Type B pancreatic cell (in vitro differentiated cells): ENCODE measurements around the gene RAD51B. TPM values are rescaled to one million over a fixed set of nuclear protein-coding genes. Genes with fewer than 3 reads are reported as not detected.

ENCODE experiments used
- DNase-seq: peaks from one replicate; pipeline ENCODE4 v3.0.0; 2021; ENCODE audit warnings: mixed read lengths; ENCODE audit not compliant: unreplicated experiment; ENCODE audit errors: extremely low spot score
- H3K27ac Mint-ChIP-seq: 2 replicates; pipeline ENCODE4 v1.8.0; 2021; ENCODE audit warnings: mild to moderate bottlenecking, mixed read lengths
- H3K27me3 Mint-ChIP-seq: 2 replicates; pipeline ENCODE4 v1.8.0; 2021; ENCODE audit warnings: mixed read lengths
- H3K36me3 Mint-ChIP-seq: 2 replicates; pipeline ENCODE4 v1.8.0; 2021; ENCODE audit warnings: mixed read lengths
- H3K4me1 Mint-ChIP-seq: one replicate; pipeline ENCODE4 v1.8.0; 2021; ENCODE audit warnings: mixed read lengths; ENCODE audit not compliant: unreplicated experiment
- H3K4me3 Mint-ChIP-seq: 2 replicates; pipeline ENCODE4 v1.8.0; 2021; ENCODE audit warnings: mild to moderate bottlenecking, mixed read lengths
- H3K9me3 Mint-ChIP-seq: 2 replicates; pipeline ENCODE4 v1.8.0; 2021; ENCODE audit warnings: mixed read lengths
- total RNA-seq: library from RNA; stranded (reverse); gene quantifications from 2 replicates; pipeline ENCODE4 v1.2.1, GENCODE V29; 2021; ENCODE audit warnings: low replicate concordance
- TF ChIP-seq, protein P1 (sequence below): fragments of 200-600 bp; sonication (generic); conservative IDR thresholded peaks from 2 replicates; pipeline ENCODE4 v1.5.0; 2021; ENCODE audit warnings: antibody characterized with exemption, mild to moderate bottlenecking

The RAD51B gene
- total RNA-seq, 1 donor from 2014 or later, result 27.3 TPM

- Mint-ChIP-seq H3K36me3 (peaks cover 3% of the 10 kb centered on the region), H3K4me1 (no peaks in the 10 kb centered on the region), H3K27me3 (no peaks in the 10 kb centered on the region), H3K27ac (no peak overlapping the region), H3K9me3 (no peaks in the 10 kb centered on the region), H3K4me3 (no peak overlapping the region)
- DNase-seq, result no peak
- TF ChIP-seq, protein P1, sequence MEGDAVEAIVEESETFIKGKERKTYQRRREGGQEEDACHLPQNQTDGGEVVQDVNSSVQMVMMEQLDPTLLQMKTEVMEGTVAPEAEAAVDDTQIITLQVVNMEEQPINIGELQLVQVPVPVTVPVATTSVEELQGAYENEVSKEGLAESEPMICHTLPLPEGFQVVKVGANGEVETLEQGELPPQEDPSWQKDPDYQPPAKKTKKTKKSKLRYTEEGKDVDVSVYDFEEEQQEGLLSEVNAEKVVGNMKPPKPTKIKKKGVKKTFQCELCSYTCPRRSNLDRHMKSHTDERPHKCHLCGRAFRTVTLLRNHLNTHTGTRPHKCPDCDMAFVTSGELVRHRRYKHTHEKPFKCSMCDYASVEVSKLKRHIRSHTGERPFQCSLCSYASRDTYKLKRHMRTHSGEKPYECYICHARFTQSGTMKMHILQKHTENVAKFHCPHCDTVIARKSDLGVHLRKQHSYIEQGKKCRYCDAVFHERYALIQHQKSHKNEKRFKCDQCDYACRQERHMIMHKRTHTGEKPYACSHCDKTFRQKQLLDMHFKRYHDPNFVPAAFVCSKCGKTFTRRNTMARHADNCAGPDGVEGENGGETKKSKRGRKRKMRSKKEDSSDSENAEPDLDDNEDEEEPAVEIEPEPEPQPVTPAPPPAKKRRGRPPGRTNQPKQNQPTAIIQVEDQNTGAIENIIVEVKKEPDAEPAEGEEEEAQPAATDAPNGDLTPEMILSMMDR, result no peak
Measured at GRCh38 chr14:68229423-68230100, 410.0 kb downstream of the RAD51B start.

- TF ChIP-seq, protein P1, result no peak
- Mint-ChIP-seq H3K36me3 (peaks cover 3% of the 10 kb centered on the region), H3K9me3 (no peaks in the 10 kb centered on the region), H3K27ac (no peak overlapping the region), H3K4me3 (no peak overlapping the region), H3K4me1 (no peaks in the 10 kb centered on the region), H3K27me3 (no peaks in the 10 kb centered on the region)
- DNase-seq, result no peak
Measured at GRCh38 chr14:68230202-68230949, 410.8 kb downstream of the RAD51B start.

DNA sequence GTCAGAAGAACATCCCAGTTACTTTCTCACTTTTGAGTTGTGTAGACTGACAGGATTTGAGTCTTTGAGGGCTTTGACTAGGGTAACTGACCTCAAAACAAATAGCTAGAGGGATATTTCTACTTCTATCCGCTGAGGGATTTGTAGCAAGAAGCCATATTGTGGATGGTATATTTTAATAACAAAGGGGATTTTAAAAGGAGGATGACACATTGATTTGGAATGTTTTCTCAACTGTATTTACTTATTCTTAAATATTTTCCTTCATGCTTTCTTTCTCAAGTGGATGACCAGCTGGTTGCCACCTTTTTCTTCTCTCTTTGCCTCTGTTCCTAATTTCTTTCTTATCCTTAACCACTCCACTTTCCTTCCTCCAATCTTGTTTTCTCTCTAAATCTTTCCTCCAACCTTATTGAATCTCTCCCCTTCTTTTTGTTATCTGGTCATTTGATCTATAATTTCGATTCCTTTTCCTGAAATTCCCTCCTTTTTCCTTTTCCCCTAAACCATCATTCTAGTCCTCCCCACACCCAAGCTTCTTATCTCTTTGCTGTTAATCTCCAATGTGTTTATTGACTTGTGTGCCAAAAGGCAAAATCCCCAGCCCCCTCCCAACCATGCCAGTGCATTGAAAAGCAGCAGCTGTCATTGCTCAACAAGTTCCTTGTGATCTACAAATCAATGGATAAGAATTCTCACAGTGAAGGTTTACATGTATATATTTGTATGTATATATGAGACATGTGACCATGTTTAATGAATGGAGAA lies 411.6 kb downstream of the RAD51B start:
- no peak for DNase-seq
- no peak overlapping the region for H3K4me3 Mint-ChIP-seq
- TF ChIP-seq, protein P1, result no peak
- peaks cover 7% of the 10 kb centered on the region for H3K36me3 Mint-ChIP-seq
- H3K27me3 Mint-ChIP-seq, result no peaks in the 10 kb centered on the region
- H3K9me3 Mint-ChIP-seq, result no peaks in the 10 kb centered on the region
- no peak overlapping the region for H3K27ac Mint-ChIP-seq
- no peaks in the 10 kb centered on the region for H3K4me1 Mint-ChIP-seq

GRCh38 chr14:68231898-68232297 lies 412.3 kb downstream of the RAD51B start:
- H3K4me3 Mint-ChIP-seq, result no peak overlapping the region
- TF ChIP-seq, protein P1, result no peak
- DNase-seq, result no peak
- H3K27me3 Mint-ChIP-seq, result no peaks in the 10 kb centered on the region
- H3K9me3 Mint-ChIP-seq, result no peaks in the 10 kb centered on the region
- peaks cover 5% of the 10 kb centered on the region for H3K4me1 Mint-ChIP-seq
- peaks cover 4% of the 10 kb centered on the region for H3K36me3 Mint-ChIP-seq
- no peak overlapping the region for H3K27ac Mint-ChIP-seq

GRCh38 chr14:68232300-68233055 lies 412.9 kb downstream of the RAD51B start:
- peaks cover 4% of the 10 kb centered on the region for H3K36me3 Mint-ChIP-seq
- H3K4me3 Mint-ChIP-seq, result no peak overlapping the region
- no peak for DNase-seq
- TF ChIP-seq, protein P1, result no peak
- H3K4me1 Mint-ChIP-seq, result peaks cover 11% of the 10 kb centered on the region
- no peaks in the 10 kb centered on the region for H3K27me3 Mint-ChIP-seq
- H3K9me3 Mint-ChIP-seq, result no peaks in the 10 kb centered on the region
- no peak overlapping the region for H3K27ac Mint-ChIP-seq
